Stimulated activated CD4-positive, alpha-beta T cell treated with anti-CD3 and anti-CD28 coated beads, Interleukin-2, amount 100 ng/mL, for 4 hours (primary cell): ENCODE measurements around the gene TIMP2.
"Not testable (repeated sequence)": the region's sequence is repeated elsewhere in the genome, so short reads cannot be mapped to it uniquely, and the experiment has no call there.

Experiments
- DNase-seq: peaks from one replicate; pipeline ENCODE4 v3.0.0-alpha.2; 2020; ENCODE audit warnings: low read depth

TIMP2 gene

GRCh38 chr17:78890096-78890495, 35.1 kb downstream of the TIMP2 start:
- DNase-seq: not testable (repeated sequence)

GRCh38 chr17:78889531-78889930, 35.7 kb downstream of the TIMP2 start:
- DNase-seq: peak; percentile 5

- DNase-seq: no peak
Measured at GRCh38 chr17:78888941-78889518, 36.2 kb downstream of the TIMP2 start.

- DNase-seq: no peak
Measured at GRCh38 chr17:78886954-78887353, 38.2 kb downstream of the TIMP2 start.

- no peak for DNase-seq
Measured at GRCh38 chr17:78885956-78886355, 39.2 kb downstream of the TIMP2 start.

- DNase-seq: no peak
Measured at GRCh38 chr17:78884876-78885667, 40.1 kb downstream of the TIMP2 start.

GRCh38 chr17:78884148-78884825, 40.9 kb downstream of the TIMP2 start:
- no peak for DNase-seq

GRCh38 chr17:78883533-78884131, 41.6 kb downstream of the TIMP2 start:
- no peak for DNase-seq

- DNase-seq: no peak
Measured at GRCh38 chr17:78883089-78883532, 42.1 kb downstream of the TIMP2 start.

- no peak for DNase-seq
Measured at GRCh38 chr17:78882540-78883088, 42.6 kb downstream of the TIMP2 start.

GRCh38 chr17:78879635-78880186, 45.5 kb downstream of the TIMP2 start:
- no peak for DNase-seq

- DNase-seq: no peak
Measured at GRCh38 chr17:78878871-78879527, 46.2 kb downstream of the TIMP2 start.

- no peak for DNase-seq
Measured at GRCh38 chr17:78878261-78878660, 46.9 kb downstream of the TIMP2 start.

GRCh38 chr17:78876954-78877517, 48.2 kb downstream of the TIMP2 start:
- DNase-seq: not testable (repeated sequence)

- no peak for DNase-seq
Measured at GRCh38 chr17:78876094-78876597, 49.0 kb downstream of the TIMP2 start.

- DNase-seq: no peak
Measured at GRCh38 chr17:78875363-78876093, 49.7 kb downstream of the TIMP2 start.

GRCh38 chr17:78873519-78874340, 51.5 kb downstream of the TIMP2 start:
- no peak for DNase-seq

- no peak for DNase-seq
Measured at GRCh38 chr17:78872486-78872885, 52.7 kb downstream of the TIMP2 start.

- DNase-seq: no peak
Measured at GRCh38 chr17:78870621-78871020, 54.6 kb downstream of the TIMP2 start.
